Osteoblast (primary cell): ENCODE measurements around the gene TMEM60. TPM values are rescaled to one million over a fixed set of nuclear protein-coding genes. Genes with fewer than 3 reads are reported as not detected.

Source experiments
- DNase-seq: peaks from one replicate; pipeline ENCODE4 v3.0.0; 2011; ENCODE audit warnings: low spot score, mixed read lengths; ENCODE audit not compliant: insufficient read length; ENCODE audit errors: missing footprints
- H2AFZ ChIP-seq: 2 replicates; pipeline ENCODE4 v1.6.0; 2011; ENCODE audit warnings: mild to moderate bottlenecking, low read length
- H3K27ac ChIP-seq: 2 replicates; pipeline ENCODE4 v1.5.1; 2011; ENCODE audit warnings: mild to moderate bottlenecking, low read depth, low read length, moderate library complexity
- H3K27me3 ChIP-seq: 2 replicates; pipeline ENCODE4 v1.6.0; 2012; ENCODE audit warnings: mild to moderate bottlenecking, control low read depth, inconsistent platforms, low read length, moderate library complexity; ENCODE audit not compliant: insufficient read depth
- H3K36me3 ChIP-seq: 2 replicates; pipeline ENCODE4 v1.5.1; 2011; ENCODE audit warnings: mild to moderate bottlenecking, low read length, control low read depth, moderate library complexity; ENCODE audit not compliant: insufficient read depth
- H3K4me1 ChIP-seq: 2 replicates; pipeline ENCODE4 v1.5.1; 2011; ENCODE audit warnings: mild to moderate bottlenecking, low read length, control low read depth, moderate library complexity; ENCODE audit not compliant: insufficient read depth
- H3K4me2 ChIP-seq: 2 replicates; pipeline ENCODE4 v1.6.0; 2011; ENCODE audit warnings: mild to moderate bottlenecking, low read length; ENCODE audit not compliant: insufficient read depth
- H3K4me3 ChIP-seq: fragments of 200-600 bp; sonication (generic); 3 replicates; pipeline ENCODE4 v1.5.1; 2012; ENCODE audit warnings: mild to moderate bottlenecking, low read length, inconsistent platforms; ENCODE audit not compliant: insufficient read depth
- H3K79me2 ChIP-seq: 2 replicates; pipeline ENCODE4 v1.6.0; 2012; ENCODE audit warnings: mild to moderate bottlenecking, low read length, control low read depth, inconsistent platforms; ENCODE audit not compliant: insufficient read depth
- H3K9me3 ChIP-seq: 2 replicates; pipeline ENCODE4 v1.5.1; 2011; ENCODE audit warnings: low read depth, low read length, control low read depth
- H4K20me1 ChIP-seq: 2 replicates; pipeline ENCODE4 v1.6.0; 2012; ENCODE audit warnings: mild to moderate bottlenecking, low read length, control low read depth; ENCODE audit not compliant: insufficient read depth
- total RNA-seq: library from RNA; depleted of rRNA; stranded (reverse); fragments of >200 nt; gene quantifications from 2 replicates; pipeline ENCODE4 v1.2.3, GENCODE V29; 2012
- TF ChIP-seq, protein P1 (sequence below): IDR thresholded peaks from 2 replicates; pipeline ENCODE4 v1.5.1; 2011; ENCODE audit warnings: mild to moderate bottlenecking, low read depth, low read length, moderate library complexity; ENCODE audit errors: extremely low read depth

TMEM60 gene
- total RNA-seq, 1 donor = 20.3 TPM

DNA sequence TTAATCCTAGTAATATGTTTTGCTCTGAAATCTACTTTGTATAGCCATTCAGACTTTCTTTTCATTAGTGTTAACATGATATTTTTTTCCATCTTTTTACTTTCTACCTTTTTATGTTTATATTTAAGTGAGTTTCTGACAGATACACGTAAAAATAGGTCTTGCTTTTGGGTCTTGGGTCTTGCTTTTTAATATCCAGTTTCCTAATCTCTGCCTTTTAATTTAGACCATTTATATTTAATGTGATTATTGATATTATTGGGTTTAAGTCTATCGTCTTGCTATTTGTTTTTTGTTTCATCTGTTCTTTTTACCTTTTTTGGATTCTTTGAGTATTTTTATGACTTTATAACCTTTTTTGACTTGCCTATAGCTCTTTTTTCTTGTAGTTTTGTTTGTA, 8.2 kb upstream of the TMEM60 start:
- Histone ChIP-seq H3K9me3 (no peaks in the 10 kb centered on the region), H3K4me2 (no peak overlapping the region), H3K36me3 (no peaks in the 10 kb centered on the region), H3K27ac (no peak overlapping the region), H2AFZ (no peak overlapping the region), H3K27me3 (no peaks in the 10 kb centered on the region), H3K4me3 (no peak overlapping the region), H4K20me1 (no peaks in the 10 kb centered on the region), H3K4me1 (peaks cover 1% of the 10 kb centered on the region), H3K79me2 (peaks cover 95% of the 10 kb centered on the region)
- TF ChIP-seq, protein P1, sequence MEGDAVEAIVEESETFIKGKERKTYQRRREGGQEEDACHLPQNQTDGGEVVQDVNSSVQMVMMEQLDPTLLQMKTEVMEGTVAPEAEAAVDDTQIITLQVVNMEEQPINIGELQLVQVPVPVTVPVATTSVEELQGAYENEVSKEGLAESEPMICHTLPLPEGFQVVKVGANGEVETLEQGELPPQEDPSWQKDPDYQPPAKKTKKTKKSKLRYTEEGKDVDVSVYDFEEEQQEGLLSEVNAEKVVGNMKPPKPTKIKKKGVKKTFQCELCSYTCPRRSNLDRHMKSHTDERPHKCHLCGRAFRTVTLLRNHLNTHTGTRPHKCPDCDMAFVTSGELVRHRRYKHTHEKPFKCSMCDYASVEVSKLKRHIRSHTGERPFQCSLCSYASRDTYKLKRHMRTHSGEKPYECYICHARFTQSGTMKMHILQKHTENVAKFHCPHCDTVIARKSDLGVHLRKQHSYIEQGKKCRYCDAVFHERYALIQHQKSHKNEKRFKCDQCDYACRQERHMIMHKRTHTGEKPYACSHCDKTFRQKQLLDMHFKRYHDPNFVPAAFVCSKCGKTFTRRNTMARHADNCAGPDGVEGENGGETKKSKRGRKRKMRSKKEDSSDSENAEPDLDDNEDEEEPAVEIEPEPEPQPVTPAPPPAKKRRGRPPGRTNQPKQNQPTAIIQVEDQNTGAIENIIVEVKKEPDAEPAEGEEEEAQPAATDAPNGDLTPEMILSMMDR = no peak
- DNase-seq = no peak

DNA sequence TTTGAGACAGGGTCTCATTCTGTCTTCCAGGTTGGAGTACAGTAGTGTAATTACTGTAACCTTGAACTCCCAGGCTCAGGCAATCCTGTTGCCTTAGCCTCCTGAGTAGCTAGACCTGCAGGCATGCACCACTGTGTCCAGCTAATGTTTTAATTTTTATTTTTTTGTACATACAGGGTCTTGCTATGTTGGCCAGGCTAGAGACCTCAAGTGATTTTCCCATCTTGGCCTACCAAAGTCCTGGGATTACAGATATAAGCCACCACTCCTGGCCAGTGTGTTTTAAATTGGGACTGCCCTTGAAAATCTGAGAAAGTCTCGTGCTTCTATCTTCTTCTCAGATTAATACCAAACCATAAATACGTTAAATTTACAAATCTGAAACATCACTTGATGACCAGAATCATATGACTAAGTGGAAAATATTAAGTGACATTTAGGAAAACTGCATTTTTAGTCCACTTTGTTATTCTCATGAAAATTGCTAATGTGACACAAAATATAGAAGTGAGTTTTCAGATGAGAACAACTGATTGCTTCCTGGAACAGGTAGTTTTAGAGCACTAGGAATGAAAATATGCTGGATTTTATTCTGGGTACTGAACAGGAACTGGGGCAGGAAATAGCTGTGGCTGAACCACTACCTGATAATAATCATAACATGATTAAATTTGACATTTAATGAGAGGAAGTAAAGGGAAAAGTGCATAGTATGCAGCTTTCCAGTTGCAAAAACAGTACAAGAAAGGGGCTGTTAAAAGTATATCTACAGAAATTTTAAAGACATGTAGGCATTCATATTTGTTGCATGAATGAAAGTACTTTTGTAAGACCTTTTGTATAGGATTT, 4.5 kb upstream of the TMEM60 start:
- Histone ChIP-seq H2AFZ (no peak overlapping the region), H3K27ac (no peak overlapping the region), H3K4me1 (peaks cover 10% of the 10 kb centered on the region), H3K9me3 (no peaks in the 10 kb centered on the region), H4K20me1 (no peaks in the 10 kb centered on the region), H3K27me3 (no peaks in the 10 kb centered on the region), H3K4me2 (no peak overlapping the region), H3K36me3 (no peaks in the 10 kb centered on the region), H3K79me2 (peaks cover 88% of the 10 kb centered on the region), H3K4me3 (no peak overlapping the region)
- DNase-seq = no peak
- TF ChIP-seq, protein P1 = no peak

DNA sequence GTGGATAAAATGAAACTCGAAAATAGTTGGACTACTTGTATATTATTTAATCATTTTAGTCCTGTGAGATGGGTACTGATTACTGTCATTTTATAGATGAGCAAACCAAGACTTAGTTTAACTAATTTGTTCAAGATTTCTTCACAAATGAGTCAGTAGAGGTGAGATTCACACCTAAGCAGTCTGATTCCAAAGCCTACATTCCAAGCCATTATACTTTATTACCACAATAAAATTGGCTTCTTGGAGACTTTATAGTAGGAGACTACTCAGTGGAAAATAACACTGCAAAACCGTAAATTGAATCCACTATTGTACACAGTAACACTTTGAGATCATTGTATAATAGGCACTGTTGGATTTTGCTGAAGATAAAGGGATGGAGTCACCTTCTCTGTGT, 2.5 kb upstream of the TMEM60 start:
- Histone ChIP-seq H2AFZ (no peak overlapping the region), H3K27me3 (no peaks in the 10 kb centered on the region), H3K4me3 (no peak overlapping the region), H3K36me3 (no peaks in the 10 kb centered on the region), H3K4me1 (peaks cover 21% of the 10 kb centered on the region), H3K79me2 (peaks cover 89% of the 10 kb centered on the region), H3K9me3 (no peaks in the 10 kb centered on the region), H4K20me1 (no peaks in the 10 kb centered on the region), H3K4me2 (peak overlapping the region; percentile 85), H3K27ac (no peak overlapping the region)
- TF ChIP-seq, protein P1 = no peak
- no peak for DNase-seq

DNA sequence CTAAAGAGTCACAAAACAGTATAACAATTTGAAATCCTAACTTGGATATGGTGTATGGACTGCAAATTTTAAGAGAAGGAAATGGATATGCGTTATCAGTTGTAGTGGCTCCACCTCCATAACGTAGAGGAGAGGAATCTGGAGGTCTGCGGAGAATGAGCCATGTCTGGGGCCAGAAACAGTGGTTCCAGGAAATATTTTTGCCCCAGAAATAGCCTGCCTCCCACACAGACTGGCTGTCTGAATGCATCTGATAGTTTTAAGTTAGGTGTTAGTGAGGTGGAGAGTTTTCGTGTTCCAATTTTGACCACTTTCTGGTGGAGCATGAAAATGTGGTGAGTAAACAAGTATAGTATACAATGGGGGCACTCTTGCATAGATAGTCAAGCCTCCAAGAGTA, 1.9 kb upstream of the TMEM60 start:
- Histone ChIP-seq H3K4me1 (peaks cover 21% of the 10 kb centered on the region), H3K9me3 (no peaks in the 10 kb centered on the region), H3K27me3 (no peaks in the 10 kb centered on the region), H3K4me2 (peak overlapping the region; percentile 85), H2AFZ (no peak overlapping the region), H3K4me3 (peak overlapping the region; percentile 95), H3K79me2 (peaks cover 89% of the 10 kb centered on the region), H3K27ac (peak overlapping the region; percentile 67), H4K20me1 (no peaks in the 10 kb centered on the region), H3K36me3 (no peaks in the 10 kb centered on the region)
- no peak for DNase-seq
- TF ChIP-seq, protein P1 = no peak
